Loucy (cell line): ENCODE data around the gene RAPH1.
A peak's percentile ranks its signal among the peaks of the same experiment; 100 is the strongest.

Experiments used
- CTCF ChIP-seq: fragments of 200-600 bp; sonication (generic); conservative IDR thresholded peaks from 2 replicates; pipeline ENCODE4 v1.5.1; 2014; ENCODE audit warnings: mild to moderate bottlenecking, antibody characterized with exemption, low read length
- EZH2phosphoT487 ChIP-seq: fragments of 200-600 bp; IDR thresholded peaks from 2 replicates; pipeline ENCODE4 v1.6.1; 2018; ENCODE audit warnings: antibody characterized with exemption, mild to moderate bottlenecking, moderate library complexity, borderline replicate concordance

DNA sequence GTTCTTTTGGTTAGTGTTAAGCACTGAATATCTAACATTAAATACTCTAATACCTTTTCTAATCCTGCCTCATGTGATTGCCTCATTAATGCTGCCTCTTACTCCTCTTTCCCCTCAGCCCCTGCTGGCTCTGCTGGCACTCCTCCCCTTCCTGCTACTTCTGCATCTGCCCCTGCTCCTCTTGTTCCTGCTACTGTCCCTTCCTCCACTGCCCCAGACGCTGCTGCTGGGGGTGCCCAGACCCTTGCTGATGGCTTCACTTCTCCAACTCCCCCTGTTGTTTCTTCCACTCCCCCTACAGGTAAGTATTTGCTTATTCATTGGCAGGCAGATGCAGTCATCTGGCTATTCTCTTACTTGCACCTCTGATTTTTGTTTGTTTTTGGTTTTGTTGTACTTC, 138.4 kb downstream of the RAPH1 start:
- TF ChIP-seq CTCF (peak; percentile 46), EZH2phosphoT487 (no peak)
